Measurements from ENCODE around the gene LPP. TPM values are rescaled to one million over a fixed set of nuclear protein-coding genes. Genes with fewer than 3 reads are reported as not detected.

The LPP gene
- total and polyA plus RNA-seq, 8 donors: 4.9 to 84.4 (median 45.9) TPM

GRCh38 chr3:188385295-188385694 is 231.3 kb downstream of the LPP start:
- H3K4me1 ChIP-seq: peaks cover 0 to 24% (median 14%) of the 10 kb centered on the region in 3 donors
- no peaks in the 10 kb centered on the region for H3K36me3 ChIP-seq
- H3K4me3 ChIP-seq: no peak overlapping the region
- ATAC-seq (peak in 1 of 4 donors; percentile 22), FAIRE-seq (no peak), DNase-seq (no peak)
- H3K27me3 ChIP-seq: no peaks in the 10 kb centered on the region
- 72 to 74% methylated on average over 4 of the region's 4 CpGs for WGBS, 2 donors
- intact Hi-C loops (cut with DNase I): no loop called here
- H3K9me3 ChIP-seq: no peaks in the 10 kb centered on the region
- H3K27ac ChIP-seq: no peak overlapping the region
- no peak for TF ChIP-seq CTCF (IDR thresholded peaks at IDR 0.05)

GRCh38 chr3:188389711-188390342 is 235.9 kb downstream of the LPP start:
- Histone ChIP-seq H3K9me3 (no peaks in the 10 kb centered on the region), H3K27me3 (no peaks in the 10 kb centered on the region), H3K27ac (peak overlapping the region in 2 of 4 donors; percentile 22 to 55), H3K4me1 (peaks cover under 1 to 35% (median 19%) of the 10 kb centered on the region in 3 donors), H3K4me3 (no peak overlapping the region), H3K36me3 (no peaks in the 10 kb centered on the region)
- WGBS, 2 donors: 54 to 70% methylated on average over 5 of the region's 5 CpGs
- DNase-seq (peak in 1 of 6 donors; percentile 56), ATAC-seq (peak; percentile 59 to 88 (median 74)), FAIRE-seq (no peak)
- intact Hi-C loops (cut with DNase I): no loop called here
- no peak for TF ChIP-seq CTCF (IDR thresholded peaks at IDR 0.05)

GRCh38 chr3:188390343-188390718 is 236.4 kb downstream of the LPP start:
- intact Hi-C loops (cut with DNase I): no loop called here
- Histone ChIP-seq H3K9me3 (no peaks in the 10 kb centered on the region), H3K27me3 (no peaks in the 10 kb centered on the region), H3K4me3 (no peak overlapping the region), H3K36me3 (no peaks in the 10 kb centered on the region), H3K27ac (peak overlapping the region in 2 of 4 donors; percentile 22 to 55), H3K4me1 (peaks cover 5 to 36% (median 24%) of the 10 kb centered on the region in 3 donors)
- TF ChIP-seq CTCF (IDR thresholded peaks at IDR 0.05): no peak
- WGBS, 2 donors: 31 to 32% methylated on average over 4 of the region's 4 CpGs
- ATAC-seq: peak in 3 of 4 donors; percentile 13 to 26 (median 19)
- FAIRE-seq: no peak
- DNase-seq: no peak

- ATAC-seq: peak in 2 of 4 donors; percentile 7 to 19
- intact Hi-C loops (cut with DNase I): no loop called here
These were observed 237.0 kb downstream of the LPP start for GRCh38 chr3:188390775-188391443.

More at GRCh38 chr3:188390775-188391443, 237.0 kb downstream of the LPP start:
- TF ChIP-seq CTCF (IDR thresholded peaks at IDR 0.05): no peak
- FAIRE-seq (no peak), DNase-seq (no peak)
- peaks cover 9 to 35% (median 25%) of the 10 kb centered on the region in 3 donors for H3K4me1 ChIP-seq
- H3K4me3 ChIP-seq: no peak overlapping the region
- H3K27ac ChIP-seq: peak overlapping the region in 2 of 4 donors; percentile 22 to 55
- H3K36me3 ChIP-seq: no peaks in the 10 kb centered on the region
- no peaks in the 10 kb centered on the region for H3K27me3 ChIP-seq
- no peaks in the 10 kb centered on the region for H3K9me3 ChIP-seq
- WGBS, 2 donors: 63 to 66% methylated on average over 8 of the region's 8 CpGs
